Mesothelial cell of epicardium (in vitro differentiated cells): ENCODE data around the gene PACSIN1. TPM values are rescaled to one million over a fixed set of nuclear protein-coding genes. Genes with fewer than 3 reads are reported as not detected.

Experiments
- DNase-seq, 2 experiments: peaks; one replicate each; pipeline ENCODE4 v3.0.0; 2021; ENCODE audit warnings: low spot score in 2 of 2; ENCODE audit not compliant: unreplicated experiment in 2 of 2
- H3K27ac Mint-ChIP-seq: 2 replicates; pipeline ENCODE4 v1.8.0; 2021; ENCODE audit warnings: mixed read lengths
- H3K27me3 Mint-ChIP-seq: 2 replicates; pipeline ENCODE4 v1.8.0; 2021; ENCODE audit warnings: low read depth, mixed read lengths
- H3K36me3 Mint-ChIP-seq: 2 replicates; pipeline ENCODE4 v1.8.0; 2021; ENCODE audit warnings: mixed read lengths
- H3K4me1 Mint-ChIP-seq: 2 replicates; pipeline ENCODE4 v1.8.0; 2021; ENCODE audit warnings: mixed read lengths
- H3K4me3 Mint-ChIP-seq: 2 replicates; pipeline ENCODE4 v1.8.0; 2021; ENCODE audit warnings: mild to moderate bottlenecking, moderate library complexity, mixed read lengths
- H3K9me3 Mint-ChIP-seq: 2 replicates; pipeline ENCODE4 v1.8.0; 2021; ENCODE audit warnings: mixed read lengths
- total RNA-seq: library from RNA; stranded (reverse); gene quantifications from 3 replicates; pipeline ENCODE4 v1.2.1, GENCODE V29; 2021
- TF ChIP-seq, protein P1 (sequence below): fragments of 200-600 bp; sonication (generic); IDR thresholded peaks from one replicate; pipeline ENCODE4 v1.5.0; 2021; ENCODE audit warnings: antibody characterized with exemption; ENCODE audit not compliant: unreplicated experiment

The PACSIN1 gene
- total RNA-seq, 1 donor from 2014 or later, result 3.3 TPM

DNA sequence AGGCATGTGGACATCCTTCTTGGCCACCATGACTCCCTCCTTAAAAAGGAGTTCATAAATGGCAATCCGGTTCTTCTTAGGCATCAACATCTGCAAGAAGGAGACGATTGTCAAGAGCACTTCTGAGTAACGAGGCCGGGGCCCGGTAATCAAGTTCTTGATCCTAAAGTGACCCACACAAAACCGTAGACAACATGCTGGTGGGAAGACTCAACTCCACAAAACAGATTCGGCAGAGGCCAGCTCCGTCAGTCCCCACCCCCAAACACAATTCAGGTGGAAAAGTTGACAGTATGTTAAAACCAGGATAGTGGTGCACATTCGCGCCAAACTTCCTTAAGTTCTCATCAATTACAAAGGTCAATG, 40.8 kb upstream of the PACSIN1 start:
- Mint-ChIP-seq H3K27me3 (no peaks in the 10 kb centered on the region), H3K27ac (peak overlapping the region; percentile 100)

DNA sequence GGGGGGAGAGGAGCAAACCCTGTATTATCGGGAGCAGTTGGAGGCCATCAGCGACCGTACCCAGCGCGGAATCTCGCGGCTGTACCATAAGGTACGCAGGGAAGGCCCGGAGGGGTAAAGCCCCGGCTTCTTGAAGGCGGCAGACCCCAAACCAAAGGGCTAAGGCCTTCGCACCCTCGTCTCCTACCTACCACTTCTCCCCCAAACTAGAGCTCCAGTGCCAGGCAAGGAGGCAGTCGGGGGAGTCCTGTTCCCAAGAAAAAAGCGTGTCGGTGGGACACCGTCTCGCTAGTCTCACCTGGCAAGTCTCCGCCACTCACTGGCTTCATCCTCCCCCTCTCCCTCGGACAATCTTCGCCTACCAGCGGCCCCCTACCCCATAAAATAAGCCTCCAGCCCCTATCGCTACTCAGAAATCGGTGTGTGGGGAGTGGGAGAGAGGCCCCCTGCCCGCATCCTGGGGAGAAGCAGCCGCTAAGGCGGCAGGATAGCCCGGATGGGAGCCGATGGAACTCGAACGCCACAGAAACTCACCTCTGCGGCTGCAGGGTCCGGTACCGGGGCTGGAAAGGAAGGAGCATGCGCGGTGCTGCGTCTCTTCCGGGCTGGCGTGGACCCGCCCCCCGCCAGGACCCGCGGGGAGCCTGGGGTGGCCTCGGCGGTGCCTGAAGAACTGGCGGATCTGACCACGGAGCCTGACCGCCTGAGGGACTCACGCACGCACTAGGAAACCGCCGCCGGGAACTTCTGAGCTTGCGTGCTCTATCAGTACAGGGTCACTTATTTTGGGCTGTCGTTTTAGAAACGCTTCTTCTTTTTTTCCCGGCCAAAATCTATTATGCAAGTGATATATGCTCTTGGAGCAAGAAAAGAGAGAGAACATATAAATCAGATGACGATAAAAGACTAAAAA, 40.1 kb upstream of the PACSIN1 start, which contains the start of gene RPS10:
TSS of gene RPS10 (minus strand) at position 572 of the 913 bp plus-strand sequence. CDS start 848 bp downstream, outside the sequence.
- peak; percentile 89 to 95 for DNase-seq
- Mint-ChIP-seq H3K4me3 (peak within 1 kb of the TSS; percentile 100), H3K27me3 (no peaks in the 10 kb centered on the region), H3K27ac (peak within 1 kb of the TSS; percentile 100), H3K9me3 (peaks cover 4% of the 10 kb centered on the region), H3K4me1 (peaks cover 19% of the 10 kb centered on the region), H3K36me3 (peaks cover 21% of the 10 kb centered on the region)
- TF ChIP-seq, protein P1, sequence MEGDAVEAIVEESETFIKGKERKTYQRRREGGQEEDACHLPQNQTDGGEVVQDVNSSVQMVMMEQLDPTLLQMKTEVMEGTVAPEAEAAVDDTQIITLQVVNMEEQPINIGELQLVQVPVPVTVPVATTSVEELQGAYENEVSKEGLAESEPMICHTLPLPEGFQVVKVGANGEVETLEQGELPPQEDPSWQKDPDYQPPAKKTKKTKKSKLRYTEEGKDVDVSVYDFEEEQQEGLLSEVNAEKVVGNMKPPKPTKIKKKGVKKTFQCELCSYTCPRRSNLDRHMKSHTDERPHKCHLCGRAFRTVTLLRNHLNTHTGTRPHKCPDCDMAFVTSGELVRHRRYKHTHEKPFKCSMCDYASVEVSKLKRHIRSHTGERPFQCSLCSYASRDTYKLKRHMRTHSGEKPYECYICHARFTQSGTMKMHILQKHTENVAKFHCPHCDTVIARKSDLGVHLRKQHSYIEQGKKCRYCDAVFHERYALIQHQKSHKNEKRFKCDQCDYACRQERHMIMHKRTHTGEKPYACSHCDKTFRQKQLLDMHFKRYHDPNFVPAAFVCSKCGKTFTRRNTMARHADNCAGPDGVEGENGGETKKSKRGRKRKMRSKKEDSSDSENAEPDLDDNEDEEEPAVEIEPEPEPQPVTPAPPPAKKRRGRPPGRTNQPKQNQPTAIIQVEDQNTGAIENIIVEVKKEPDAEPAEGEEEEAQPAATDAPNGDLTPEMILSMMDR, result no peak

More for the DNA sequence above, 40.8 kb upstream of the PACSIN1 start:
- peak overlapping the region; percentile 100 for H3K4me3 Mint-ChIP-seq
- H3K9me3 Mint-ChIP-seq, result no peaks in the 10 kb centered on the region
- peaks cover 19% of the 10 kb centered on the region for H3K4me1 Mint-ChIP-seq
- DNase-seq, result no peak
- TF ChIP-seq, protein P1, result no peak
- peaks cover 22% of the 10 kb centered on the region for H3K36me3 Mint-ChIP-seq

DNA sequence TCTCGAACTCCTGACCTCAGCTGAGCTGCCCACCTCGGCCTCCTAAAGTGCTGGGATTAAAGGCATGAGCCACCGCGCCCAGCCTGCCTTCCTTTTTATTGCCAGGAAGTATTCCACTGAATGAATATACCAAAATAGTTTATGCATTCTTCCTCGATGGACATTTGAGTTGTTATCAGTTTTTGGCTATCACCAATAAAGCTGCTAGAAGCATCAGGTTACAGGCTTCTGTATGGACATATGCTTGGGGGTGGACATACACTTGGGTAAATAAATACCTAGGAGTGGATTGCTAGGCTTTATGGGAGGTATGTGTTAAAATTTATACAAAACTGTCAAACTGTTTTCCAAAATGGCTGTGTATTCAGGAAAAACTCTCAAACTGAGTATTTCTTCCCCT, 30.0 kb upstream of the PACSIN1 start:
- Mint-ChIP-seq H3K36me3 (no peaks in the 10 kb centered on the region), H3K27me3 (no peaks in the 10 kb centered on the region), H3K4me3 (no peak overlapping the region), H3K27ac (no peak overlapping the region), H3K9me3 (peaks cover 6% of the 10 kb centered on the region), H3K4me1 (no peaks in the 10 kb centered on the region)
- DNase-seq, result no peak
- TF ChIP-seq, protein P1, result no peak

DNA sequence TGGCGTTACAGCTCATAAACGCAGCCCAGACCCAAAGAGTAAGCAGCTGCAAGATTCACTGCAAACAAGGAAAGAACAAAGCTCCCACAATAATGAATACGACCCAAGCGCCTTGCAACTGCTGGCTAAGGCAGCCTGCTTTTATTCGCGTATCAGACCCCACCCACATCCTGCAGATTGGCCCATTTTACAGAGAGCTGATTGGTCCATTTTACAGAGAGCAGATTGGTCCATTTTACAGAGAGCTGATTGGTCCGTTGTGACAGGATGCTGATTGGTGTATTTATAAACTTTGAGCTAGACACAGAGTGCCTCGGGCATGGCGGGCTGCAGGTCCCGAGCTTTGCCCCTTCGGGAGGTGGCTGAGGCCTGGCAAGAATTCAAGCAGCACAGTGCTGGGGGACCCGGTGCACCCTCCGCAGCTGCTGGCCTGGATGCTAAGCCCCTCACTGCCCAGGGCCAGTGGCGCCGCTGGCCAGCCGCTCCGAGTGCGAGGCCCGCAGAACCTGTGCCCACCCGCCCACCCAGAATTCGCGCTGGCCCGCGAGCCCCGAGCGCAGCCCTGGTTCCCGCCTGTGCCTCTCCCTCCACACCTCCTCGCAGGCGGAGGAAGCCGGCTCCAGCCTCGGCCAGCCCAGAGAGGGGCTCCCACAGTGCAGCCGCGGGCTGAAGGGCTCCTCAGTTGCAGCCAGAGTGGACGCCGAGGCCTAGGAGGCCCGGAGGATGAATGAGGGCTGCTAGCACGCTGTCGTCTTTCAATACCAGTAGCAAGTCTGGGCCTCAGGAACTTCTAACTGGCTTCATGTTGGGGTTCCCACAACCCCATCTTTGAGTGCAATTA, 28.9 kb upstream of the PACSIN1 start:
- Mint-ChIP-seq H3K36me3 (no peaks in the 10 kb centered on the region), H3K4me1 (no peaks in the 10 kb centered on the region), H3K27ac (no peak overlapping the region), H3K27me3 (no peaks in the 10 kb centered on the region), H3K4me3 (no peak overlapping the region), H3K9me3 (peaks cover 6% of the 10 kb centered on the region)
- TF ChIP-seq, protein P1, result no peak
- DNase-seq, result no peak

DNA sequence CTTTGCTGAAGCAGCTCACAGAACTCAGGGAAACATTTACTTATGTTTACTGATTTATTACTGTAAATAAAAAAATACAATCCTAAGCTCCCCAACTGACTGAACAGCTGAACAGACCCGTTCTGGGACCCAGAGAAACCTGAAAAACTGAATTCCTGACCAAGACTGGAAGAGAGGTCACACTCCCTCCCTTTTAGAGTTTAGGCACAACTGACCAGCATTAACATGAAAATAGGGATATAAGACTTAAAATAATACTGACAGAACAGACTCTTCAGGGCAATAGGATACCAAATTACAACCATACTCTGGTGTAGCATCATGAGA, 28.3 kb upstream of the PACSIN1 start:
- Mint-ChIP-seq H3K9me3 (peaks cover 6% of the 10 kb centered on the region), H3K27ac (no peak overlapping the region), H3K4me1 (no peaks in the 10 kb centered on the region), H3K36me3 (no peaks in the 10 kb centered on the region), H3K4me3 (no peak overlapping the region), H3K27me3 (no peaks in the 10 kb centered on the region)
- TF ChIP-seq, protein P1, result no peak
- no peak for DNase-seq
